GM15510 (cell line): ENCODE results near the gene CEP72.

Source experiments
- POLR2A ChIP-seq: IDR thresholded peaks from 3 replicates; pipeline ENCODE4 v1.6.1; 2011; ENCODE audit warnings: borderline replicate concordance; ENCODE audit not compliant: insufficient read length; ENCODE audit errors: extremely low read depth

Gene CEP72

DNA sequence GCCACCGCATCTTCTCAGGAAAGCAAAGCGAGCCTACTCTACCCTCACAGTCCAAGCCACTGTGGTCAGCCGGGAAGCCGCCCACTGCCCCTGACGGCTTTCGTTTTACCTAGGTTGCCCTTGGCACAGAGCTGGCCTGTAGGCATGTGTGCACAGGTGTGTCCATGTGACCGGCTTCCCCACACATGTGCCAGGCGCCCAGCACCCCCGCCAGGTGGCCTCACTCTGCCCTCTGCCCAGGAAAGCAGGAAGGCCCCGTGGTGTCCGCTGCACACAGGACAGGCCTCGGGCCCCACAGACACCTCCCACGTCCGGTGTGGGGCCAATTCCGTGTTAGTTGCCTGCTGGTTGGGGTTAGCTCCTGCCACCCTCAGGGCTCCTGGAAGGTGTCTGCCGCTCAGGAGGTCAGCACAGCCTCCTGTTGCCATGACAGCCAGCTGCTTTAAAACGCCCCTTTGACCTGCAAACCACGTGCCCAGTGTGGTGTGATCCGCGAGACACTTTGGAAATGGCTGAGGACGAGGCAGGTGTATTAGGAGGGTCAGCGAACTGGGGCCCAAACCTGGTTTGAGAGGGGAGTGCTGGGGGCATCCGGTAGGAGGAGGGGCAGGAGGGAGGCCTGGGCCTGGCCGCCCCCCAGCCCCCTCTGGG lies 52.3 kb downstream of the CEP72 start:
- TF ChIP-seq POLR2A: no peak

DNA sequence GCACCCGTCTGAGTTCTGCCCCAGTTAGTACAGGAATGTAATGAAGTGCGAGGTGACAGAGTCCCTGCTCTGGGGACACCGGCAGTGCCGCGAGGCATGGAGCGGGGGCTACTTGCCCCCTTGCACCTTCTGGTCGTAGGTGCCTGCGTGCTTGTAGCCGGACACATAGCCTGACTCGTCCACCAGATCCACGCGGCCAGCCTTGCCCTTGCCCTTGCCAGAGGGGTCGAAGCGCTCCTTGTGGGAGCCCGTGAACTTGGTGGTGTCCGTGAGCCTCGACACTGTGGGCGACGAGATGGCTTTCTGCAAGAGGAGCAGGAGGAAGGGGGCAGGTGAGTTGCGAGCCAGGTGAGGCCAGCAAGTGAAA lies 52.8 kb downstream of the CEP72 start:
- no peak for TF ChIP-seq POLR2A

- no peak for TF ChIP-seq POLR2A
These were observed 53.4 kb downstream of the CEP72 start for GRCh38 chr5:665541-665955.

GRCh38 chr5:665956-666711 lies 54.0 kb downstream of the CEP72 start:
- no peak for TF ChIP-seq POLR2A

DNA sequence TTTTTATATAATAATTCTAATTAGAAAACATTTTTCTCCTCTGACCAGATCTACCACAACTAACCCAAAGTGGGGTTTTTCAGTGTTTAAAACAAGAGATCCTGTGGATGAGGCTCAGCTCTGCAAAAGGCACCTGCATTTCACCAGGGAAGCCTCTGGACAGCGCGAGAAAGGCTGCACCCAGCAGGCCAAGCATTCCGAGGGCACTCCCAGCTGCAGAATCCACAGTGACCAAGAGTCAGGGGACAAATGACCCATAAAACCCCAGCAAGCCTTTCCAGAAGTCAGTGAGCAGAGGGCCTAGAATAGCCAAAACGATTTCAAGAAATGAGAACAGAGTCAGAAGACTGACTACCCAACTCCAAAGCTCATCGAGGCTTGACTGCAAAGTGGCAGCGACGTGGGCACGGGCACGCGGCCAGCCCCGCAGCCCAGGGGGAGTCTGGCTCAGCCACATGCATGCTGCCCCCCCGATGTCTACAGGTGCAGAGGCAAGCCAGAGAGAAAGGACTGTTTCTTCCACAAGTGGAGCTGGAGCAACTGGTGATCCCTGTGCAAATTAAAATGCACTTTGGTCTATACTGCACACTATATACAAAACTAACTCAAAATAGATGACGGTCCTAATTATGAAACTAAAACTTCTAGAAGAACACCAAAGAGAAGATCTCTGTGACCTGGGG lies 54.8 kb downstream of the CEP72 start:
- TF ChIP-seq POLR2A: no peak

DNA sequence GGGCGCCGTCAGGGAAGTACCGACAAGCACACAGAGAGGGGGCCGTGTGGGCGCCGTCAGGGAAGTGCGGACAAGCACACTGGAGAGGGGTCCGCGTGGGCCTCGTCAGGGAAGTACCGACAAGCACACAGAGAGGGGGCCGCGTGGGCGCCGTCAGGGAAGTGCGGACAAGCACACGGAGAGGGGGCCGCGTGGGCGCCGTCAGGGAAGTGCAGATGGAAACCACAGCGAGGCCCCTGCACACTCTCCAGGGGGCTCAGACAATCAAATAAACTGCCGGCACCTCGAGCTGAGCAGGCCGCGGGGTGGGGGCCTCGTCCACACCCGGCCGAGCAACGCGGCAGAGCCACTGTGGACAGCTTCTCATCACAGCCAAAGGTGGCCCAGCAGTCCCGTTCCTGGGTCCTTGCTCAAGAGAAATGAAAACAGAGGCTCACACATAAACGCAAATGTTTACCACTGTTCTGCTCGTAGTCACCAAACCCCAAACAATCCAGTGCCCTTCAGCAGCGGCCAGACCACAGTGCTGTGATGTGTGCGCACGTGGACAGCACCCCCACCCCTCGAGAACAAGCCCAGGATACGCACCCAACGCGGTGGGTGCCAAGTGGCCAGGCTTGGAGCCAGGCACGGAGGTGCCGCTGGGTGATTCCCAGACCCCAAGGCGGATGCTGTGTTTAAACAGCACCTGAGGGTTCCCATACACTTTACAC lies 56.3 kb downstream of the CEP72 start:
- TF ChIP-seq POLR2A: no peak

GRCh38 chr5:669111-669841 lies 57.1 kb downstream of the CEP72 start:
- no peak for TF ChIP-seq POLR2A

DNA sequence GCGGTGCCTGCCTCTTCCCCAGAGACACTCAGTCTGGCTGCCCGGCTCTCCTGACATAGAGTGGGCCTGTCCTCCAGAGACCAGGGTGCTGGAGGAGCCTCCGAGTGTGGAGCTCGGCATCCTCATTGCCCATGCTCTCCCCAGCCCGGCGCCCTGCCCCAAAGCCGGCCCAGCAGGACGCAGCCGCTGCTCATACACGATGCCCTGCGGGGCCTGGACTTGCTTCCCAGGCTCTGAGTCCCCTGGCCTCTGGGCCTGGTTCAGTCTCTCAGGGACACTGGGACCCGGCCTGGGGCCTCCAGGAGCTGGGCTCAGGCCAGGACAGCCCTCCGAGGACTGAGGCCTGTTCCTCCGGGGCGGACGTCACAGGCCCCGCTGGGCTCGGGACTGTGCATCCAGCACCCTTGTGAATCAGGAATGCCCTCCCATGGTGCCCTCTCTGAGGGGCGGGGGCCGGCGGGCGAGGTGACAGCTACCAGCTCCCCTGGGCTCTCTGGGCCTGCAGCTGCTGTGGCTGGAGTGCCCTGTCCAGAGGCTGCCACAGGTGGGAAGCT lies 57.8 kb downstream of the CEP72 start:
- TF ChIP-seq POLR2A: no peak

DNA sequence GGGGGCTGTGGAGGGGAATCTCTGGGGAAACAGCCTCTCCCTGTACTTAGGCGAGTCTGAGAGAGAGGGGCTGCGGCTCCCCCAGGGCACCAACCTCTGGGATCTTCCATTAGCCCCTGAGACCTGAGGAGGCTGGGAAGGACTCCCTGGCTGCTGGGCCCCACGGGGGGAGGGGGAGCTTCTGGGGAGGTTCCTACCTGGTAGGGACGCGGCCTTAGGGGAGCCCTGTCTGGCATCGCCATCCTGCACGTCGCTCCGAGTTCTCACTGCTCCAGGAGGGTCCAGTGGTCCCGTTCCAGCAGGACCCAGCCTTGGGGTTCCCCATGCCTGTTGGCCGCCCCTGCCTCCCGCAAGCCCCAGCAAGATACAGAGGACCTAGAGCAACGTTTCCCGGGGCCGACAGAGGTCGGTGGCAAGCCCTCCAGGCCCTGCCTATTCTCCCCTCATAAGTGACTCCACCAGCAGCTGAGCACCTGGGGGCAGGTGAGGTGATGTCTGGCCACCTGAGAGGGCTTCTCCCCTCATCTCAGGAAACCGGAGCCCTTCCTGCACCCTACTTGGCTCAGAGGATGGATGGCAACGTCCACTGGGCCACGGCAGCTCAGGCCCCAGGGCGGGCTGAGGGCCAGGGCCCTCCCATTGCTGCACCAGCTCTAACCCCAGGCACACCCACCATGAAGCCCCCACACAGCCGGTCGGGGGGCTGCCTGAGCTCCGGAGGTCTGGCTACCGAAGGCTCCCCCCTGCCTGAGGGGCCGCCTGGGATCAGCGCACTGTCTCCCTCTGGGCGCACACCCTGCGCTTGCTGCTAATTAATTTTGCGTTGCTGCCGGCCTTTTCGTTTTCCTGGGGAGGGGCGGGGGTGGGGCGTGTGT lies 58.5 kb downstream of the CEP72 start:
- no peak for TF ChIP-seq POLR2A

DNA sequence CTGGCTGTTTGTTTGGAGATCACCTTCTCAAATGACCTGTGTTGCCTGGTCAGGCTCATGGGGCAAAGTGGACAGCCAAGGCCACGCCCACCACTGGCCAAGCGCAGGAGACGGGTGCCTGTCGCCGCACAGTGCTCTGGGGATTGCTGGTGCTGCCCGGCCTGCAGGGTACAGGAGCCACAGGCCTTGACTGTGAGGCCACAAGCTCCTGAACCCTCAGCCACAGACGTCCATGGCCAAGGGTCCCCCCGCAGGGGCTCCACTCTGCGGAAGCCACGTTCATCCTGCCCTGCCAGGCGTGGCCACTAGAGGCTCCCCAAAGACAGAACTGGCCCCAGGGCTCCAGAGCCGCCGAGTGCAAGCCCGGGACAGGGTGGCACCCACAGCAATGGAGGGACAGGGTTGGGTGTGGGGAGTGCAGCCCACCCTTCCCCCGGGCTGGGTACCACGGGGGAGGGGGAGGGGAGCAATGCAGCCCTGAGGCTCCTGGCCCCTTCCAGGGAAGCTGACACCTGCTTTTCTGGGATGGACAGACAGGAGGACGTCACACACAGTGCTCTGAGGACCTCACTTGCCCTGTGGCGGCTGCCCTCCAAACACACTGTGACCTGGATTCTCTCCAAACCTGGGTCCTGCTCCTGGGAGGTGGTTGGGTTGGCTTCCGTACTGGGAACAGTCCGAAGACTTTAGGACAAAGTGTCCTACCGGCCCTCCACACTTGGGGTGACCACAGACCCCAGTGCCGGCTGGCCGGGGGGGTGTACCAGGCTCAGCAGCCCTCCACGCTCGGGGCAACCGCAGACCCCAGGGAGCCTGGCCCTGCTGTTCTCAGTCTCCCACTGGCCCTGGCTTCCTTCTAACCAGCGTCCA lies 59.6 kb downstream of the CEP72 start:
- TF ChIP-seq POLR2A: no peak

DNA sequence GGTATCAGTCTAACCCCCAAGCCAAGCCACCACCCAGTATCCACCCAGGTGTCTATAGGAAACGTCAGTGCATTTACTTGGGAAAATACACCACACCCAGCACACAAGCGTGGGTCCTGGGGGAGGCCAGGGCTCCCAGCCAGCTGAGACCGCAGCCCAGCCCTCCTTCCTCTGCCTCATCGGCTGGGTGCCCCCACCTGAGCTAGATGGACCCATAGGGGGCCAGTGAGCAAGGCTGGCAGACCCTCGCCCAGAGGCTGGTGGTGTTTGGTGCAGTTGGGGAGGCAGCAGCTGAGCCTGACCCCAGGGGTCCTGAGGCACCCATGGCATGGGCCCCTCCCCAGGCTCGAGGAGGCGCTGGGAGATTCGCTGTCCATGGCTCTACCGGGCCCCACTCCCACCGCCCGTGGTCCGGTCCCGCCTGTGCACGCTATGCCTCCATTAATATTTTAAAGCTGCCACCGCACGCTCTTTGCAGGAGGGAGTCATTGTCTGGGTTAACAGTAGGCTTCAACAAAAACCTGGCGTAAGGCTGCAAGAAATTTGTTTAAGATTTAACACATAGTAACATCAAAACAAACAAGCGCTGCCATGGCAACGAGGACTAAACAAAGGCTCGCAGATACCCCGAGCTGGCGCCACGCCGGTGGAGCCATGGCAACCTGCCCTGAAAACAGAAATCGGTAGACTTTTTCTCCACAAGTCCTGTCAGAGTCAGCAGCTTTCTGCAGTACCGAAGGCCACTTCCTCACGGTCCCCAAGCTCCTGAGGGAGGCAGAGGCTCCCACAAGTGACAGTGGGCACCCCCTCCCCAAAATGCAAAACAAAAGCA lies 60.4 kb downstream of the CEP72 start:
- TF ChIP-seq POLR2A: no peak

DNA sequence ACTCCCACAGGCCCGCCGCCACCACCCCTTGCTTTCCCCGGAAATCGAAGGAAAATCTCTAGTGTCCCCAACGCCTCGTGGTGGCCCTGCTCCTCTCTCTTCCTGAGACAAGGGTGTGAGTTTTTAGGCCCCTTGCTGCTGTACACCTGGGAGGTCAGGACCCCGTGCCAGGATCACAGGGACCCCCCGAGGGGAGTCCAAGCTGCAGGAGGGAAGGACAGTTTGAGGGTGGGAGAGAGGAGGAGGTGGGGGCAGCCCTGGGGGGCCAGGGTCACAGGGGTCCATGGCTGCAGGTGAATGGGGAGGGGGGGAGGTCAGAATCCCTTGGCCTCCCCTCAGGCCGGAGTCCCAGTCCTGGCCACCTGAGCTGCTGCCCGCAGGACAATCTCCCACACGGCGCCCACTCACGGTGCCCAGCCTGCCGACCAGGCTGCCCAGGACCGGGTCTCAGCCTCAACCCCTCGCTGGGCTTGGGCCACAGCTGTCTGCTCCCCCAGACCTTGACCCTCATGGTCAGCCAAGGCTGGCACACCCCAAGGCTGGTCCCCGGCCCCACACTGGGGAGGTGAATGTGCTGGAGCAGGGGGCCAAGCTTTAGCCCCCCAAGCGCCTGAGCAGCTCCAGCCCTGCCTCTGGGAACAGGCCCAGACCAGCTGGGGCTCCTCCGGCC lies 61.2 kb downstream of the CEP72 start:
- TF ChIP-seq POLR2A: no peak
